C4-2B (cell line): Measurements from ENCODE around the gene EXOC8.

ENCODE experiments used
- ZFX ChIP-seq: fragments of 450-650 bp; IDR thresholded peaks from 2 replicates; pipeline ENCODE4 v1.6.1; 2017
- TF ChIP-seq, protein P1 (sequence below): fragments of 450-650 bp; conservative IDR thresholded peaks from 2 replicates; pipeline ENCODE4 v1.5.1; 2017; ENCODE audit warnings: mild to moderate bottlenecking

- TF ChIP-seq, protein P1, sequence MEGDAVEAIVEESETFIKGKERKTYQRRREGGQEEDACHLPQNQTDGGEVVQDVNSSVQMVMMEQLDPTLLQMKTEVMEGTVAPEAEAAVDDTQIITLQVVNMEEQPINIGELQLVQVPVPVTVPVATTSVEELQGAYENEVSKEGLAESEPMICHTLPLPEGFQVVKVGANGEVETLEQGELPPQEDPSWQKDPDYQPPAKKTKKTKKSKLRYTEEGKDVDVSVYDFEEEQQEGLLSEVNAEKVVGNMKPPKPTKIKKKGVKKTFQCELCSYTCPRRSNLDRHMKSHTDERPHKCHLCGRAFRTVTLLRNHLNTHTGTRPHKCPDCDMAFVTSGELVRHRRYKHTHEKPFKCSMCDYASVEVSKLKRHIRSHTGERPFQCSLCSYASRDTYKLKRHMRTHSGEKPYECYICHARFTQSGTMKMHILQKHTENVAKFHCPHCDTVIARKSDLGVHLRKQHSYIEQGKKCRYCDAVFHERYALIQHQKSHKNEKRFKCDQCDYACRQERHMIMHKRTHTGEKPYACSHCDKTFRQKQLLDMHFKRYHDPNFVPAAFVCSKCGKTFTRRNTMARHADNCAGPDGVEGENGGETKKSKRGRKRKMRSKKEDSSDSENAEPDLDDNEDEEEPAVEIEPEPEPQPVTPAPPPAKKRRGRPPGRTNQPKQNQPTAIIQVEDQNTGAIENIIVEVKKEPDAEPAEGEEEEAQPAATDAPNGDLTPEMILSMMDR = no peak
- TF ChIP-seq ZFX = no peak
Observed at GRCh38 chr1:231335663-231336602, 1.7 kb downstream of the EXOC8 start.
